Suprapubic skin (tissue), 4 donors: ENCODE measurements around the gene C16orf96. TPM values are rescaled to one million over a fixed set of nuclear protein-coding genes. Genes with fewer than 3 reads are reported as not detected.

Source experiments
- DNase-seq, 2 donors: peaks; one replicate each; pipeline ENCODE4 v3.0.0-alpha.2; 2019; ENCODE audit warnings: low spot score in 2 of 2
- H3K27ac ChIP-seq: fragments of 200-600 bp; sonication (generic); one replicate; pipeline ENCODE4 v1.5.1; 2019
- H3K27me3 ChIP-seq: fragments of 200-600 bp; sonication (generic); one replicate; pipeline ENCODE4 v1.5.1; 2019
- H3K36me3 ChIP-seq: fragments of 200-600 bp; sonication (generic); one replicate; pipeline ENCODE4 v1.5.1; 2019
- H3K4me1 ChIP-seq: fragments of 200-600 bp; sonication (generic); one replicate; pipeline ENCODE4 v1.5.1; 2019
- H3K4me3 ChIP-seq: fragments of 200-600 bp; sonication (generic); one replicate; pipeline ENCODE4 v1.5.1; 2019; ENCODE audit warnings: mild to moderate bottlenecking
- H3K9me3 ChIP-seq: fragments of 200-600 bp; sonication (generic); one replicate; pipeline ENCODE4 v1.5.1; 2019
- EP300 ChIP-seq: sonication (generic); formaldehyde crosslinking; IDR thresholded peaks from one replicate; pipeline ENCODE4 v1.6.1; 2017; ENCODE audit warnings: antibody characterized with exemption
- POLR2A ChIP-seq, 2 donors: fragments of 450-650 bp; IDR thresholded peaks; one replicate each; pipeline ENCODE4 v1.6.1; 2017; ENCODE audit warnings: antibody characterized with exemption in 2 of 2, mild to moderate bottlenecking in 2 of 2, moderate library complexity in 2 of 2
- POLR2AphosphoS5 ChIP-seq, 3 donors: sonication (generic); formaldehyde crosslinking; IDR thresholded peaks; one replicate each; pipeline ENCODE4 v1.6.1; 2017; ENCODE audit warnings: antibody characterized with exemption in 3 of 3
- WGBS: methylation state at CpG from one replicate; pipeline ENCODE4 v1.1.5; 2018; 5-methylcytosine and 5-hydroxymethylcytosine counted together
- total RNA-seq, 4 donors: library from RNA; depleted of rRNA; stranded (reverse); fragments of >200 nt; gene quantifications; one replicate each; pipeline ENCODE4 v1.1.0, GENCODE V29; 2016
- TF ChIP-seq, protein P1 (sequence below), 2 donors: fragments of 200-600 bp in 1 of 2; fragments of 450-650 bp in 1 of 2; sonication (generic) in 1 of 2; IDR thresholded peaks; one replicate each; pipeline ENCODE4 v1.5.1; 2016 to 2019; ENCODE audit warnings: antibody characterized with exemption in 2 of 2, mild to moderate bottlenecking in 1 of 2, moderate library complexity in 1 of 2

C16orf96 gene
- total RNA-seq, 4 donors from 2014 or later = 0.15 to 1.2 (median 0.33) TPM

DNA sequence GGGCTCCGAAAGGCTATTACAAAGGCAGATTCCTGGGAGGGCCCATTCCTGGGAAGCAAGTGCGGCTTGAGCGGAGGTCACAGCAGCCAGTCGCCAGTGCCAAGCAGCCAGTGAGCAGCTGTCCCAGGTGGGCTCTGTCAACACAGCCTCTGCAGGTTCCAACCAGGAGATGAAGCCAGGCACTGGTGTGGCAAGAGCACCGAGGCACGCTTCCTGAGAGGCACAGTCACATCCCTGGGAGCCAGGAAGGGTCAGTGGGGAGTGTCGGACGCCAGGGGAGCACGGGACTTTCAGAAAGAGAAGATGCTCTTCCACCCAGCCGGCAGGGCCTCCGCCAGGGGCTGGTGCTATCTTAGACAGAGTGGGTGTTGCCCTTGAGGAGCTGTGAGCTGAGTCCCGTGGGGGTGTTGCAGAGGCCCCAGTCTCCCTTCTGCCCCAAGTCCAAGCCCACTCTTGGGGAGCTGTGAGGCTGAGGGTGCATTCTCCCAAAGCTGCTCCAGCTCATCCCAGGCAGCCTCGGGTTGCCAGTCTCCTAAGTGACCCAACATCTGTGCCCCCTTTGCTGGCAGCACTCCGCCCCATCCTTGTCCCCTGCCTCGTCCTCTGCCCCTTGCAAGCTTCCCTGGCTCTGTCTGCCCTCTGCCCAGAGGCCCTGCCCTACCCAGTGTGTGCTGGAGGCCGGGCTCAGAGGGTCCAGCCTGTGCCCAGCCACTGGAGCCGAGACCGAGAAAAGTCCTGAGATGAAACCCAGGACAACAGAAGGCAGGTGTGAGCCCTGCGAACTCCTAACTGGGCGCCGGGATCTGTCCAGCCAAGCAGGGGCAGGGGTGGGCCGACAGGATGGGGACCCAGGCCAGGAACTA is 51.9 kb downstream of the C16orf96 start:
- H3K27me3 ChIP-seq = no peaks in the 10 kb centered on the region
- TF ChIP-seq POLR2AphosphoS5 (IDR thresholded peaks at IDR 0.05) (no peak), POLR2A (IDR thresholded peaks at IDR 0.05) (no peak)
- TF ChIP-seq, protein P1, sequence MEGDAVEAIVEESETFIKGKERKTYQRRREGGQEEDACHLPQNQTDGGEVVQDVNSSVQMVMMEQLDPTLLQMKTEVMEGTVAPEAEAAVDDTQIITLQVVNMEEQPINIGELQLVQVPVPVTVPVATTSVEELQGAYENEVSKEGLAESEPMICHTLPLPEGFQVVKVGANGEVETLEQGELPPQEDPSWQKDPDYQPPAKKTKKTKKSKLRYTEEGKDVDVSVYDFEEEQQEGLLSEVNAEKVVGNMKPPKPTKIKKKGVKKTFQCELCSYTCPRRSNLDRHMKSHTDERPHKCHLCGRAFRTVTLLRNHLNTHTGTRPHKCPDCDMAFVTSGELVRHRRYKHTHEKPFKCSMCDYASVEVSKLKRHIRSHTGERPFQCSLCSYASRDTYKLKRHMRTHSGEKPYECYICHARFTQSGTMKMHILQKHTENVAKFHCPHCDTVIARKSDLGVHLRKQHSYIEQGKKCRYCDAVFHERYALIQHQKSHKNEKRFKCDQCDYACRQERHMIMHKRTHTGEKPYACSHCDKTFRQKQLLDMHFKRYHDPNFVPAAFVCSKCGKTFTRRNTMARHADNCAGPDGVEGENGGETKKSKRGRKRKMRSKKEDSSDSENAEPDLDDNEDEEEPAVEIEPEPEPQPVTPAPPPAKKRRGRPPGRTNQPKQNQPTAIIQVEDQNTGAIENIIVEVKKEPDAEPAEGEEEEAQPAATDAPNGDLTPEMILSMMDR (IDR thresholded peaks at IDR 0.05) = no peak
- peaks cover 28% of the 10 kb centered on the region for H3K36me3 ChIP-seq
- 93% methylated on average over 2 of the region's 22 CpGs for WGBS
- DNase-seq = no peak
- no peak overlapping the region for H3K4me3 ChIP-seq
- H3K9me3 ChIP-seq = no peaks in the 10 kb centered on the region
- no peak overlapping the region for H3K27ac ChIP-seq
- H3K4me1 ChIP-seq = peaks cover 18% of the 10 kb centered on the region

DNA sequence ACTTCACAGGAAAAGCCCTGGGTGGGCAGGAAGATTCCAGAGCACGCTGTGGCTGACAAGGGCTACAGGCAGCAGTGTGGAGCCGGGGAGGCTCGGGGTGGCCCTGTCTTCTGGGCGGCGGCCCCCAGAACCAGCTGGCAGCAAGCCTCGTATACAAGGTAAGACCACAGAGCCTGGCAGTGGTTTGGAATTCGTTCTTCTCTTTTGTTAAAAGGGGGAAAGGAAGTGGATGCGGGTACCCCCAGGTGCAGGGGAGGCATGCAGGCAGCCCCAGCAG is 52.5 kb downstream of the C16orf96 start:
- peaks cover 24% of the 10 kb centered on the region for H3K4me1 ChIP-seq
- WGBS = 90% methylated on average over 7 of the region's 8 CpGs

DNA sequence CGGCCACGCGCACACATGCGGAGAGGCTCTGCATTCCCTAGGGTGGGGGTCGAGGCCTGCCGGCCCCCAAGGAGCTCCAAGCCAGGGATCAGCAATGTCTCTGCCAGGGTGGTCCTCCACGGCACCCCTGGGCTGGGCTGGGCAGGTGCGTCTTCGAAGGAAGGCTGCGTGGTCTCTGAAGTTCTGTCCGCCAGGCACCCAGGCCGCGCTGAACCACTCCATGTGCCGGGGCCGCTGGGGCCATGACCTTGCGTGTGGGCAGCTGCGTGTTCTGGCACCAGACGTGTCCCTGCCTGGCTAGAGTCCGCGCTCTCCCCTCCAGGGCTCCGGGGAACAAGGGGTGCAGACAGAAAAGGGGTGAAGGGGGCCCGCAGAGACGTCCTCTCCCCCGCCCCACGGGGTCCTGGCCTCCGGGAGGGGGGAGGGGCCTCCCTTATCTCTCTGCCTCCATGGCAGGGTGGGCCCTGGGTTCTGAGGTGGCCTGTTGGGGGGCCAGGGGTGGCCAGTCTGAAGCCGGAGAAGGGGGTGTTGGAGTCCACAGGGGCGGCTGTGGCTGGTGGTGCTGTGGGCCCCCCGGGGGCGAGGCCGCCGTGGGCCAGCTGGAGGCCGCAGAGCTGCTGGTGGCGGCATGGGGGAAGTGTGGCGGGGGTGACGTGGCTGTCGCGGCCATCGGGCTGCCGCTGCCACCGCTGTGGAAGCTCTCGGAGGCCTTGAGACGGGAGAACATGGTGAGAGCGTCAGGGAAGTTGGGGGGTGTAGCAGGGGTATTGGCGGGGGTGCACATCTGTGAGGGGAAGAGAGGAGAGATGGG is 53.3 kb downstream of the C16orf96 start:
- no peak for TF ChIP-seq POLR2AphosphoS5 (IDR thresholded peaks at IDR 0.05)
- TF ChIP-seq EP300 = no peak
- TF ChIP-seq POLR2A (IDR thresholded peaks at IDR 0.05) = no peak
- TF ChIP-seq, protein P1 (IDR thresholded peaks at IDR 0.05) = no peak
- DNase-seq = no peak
- Histone ChIP-seq H3K4me3 (no peak overlapping the region), H3K27ac (no peak overlapping the region), H3K36me3 (peaks cover 28% of the 10 kb centered on the region), H3K4me1 (peaks cover 27% of the 10 kb centered on the region), H3K9me3 (no peaks in the 10 kb centered on the region), H3K27me3 (no peaks in the 10 kb centered on the region)
- 92% methylated on average over 24 of the region's 45 CpGs for WGBS

More for the DNA sequence above, 52.5 kb downstream of the C16orf96 start:
- Histone ChIP-seq H3K27ac (no peak overlapping the region), H3K36me3 (peaks cover 28% of the 10 kb centered on the region), H3K27me3 (no peaks in the 10 kb centered on the region), H3K9me3 (no peaks in the 10 kb centered on the region), H3K4me3 (no peak overlapping the region)
- no peak for DNase-seq
- no peak for TF ChIP-seq POLR2A (IDR thresholded peaks at IDR 0.05)
- no peak for TF ChIP-seq EP300
- no peak for TF ChIP-seq POLR2AphosphoS5 (IDR thresholded peaks at IDR 0.05)
- TF ChIP-seq, protein P1 (IDR thresholded peaks at IDR 0.05) = no peak

DNA sequence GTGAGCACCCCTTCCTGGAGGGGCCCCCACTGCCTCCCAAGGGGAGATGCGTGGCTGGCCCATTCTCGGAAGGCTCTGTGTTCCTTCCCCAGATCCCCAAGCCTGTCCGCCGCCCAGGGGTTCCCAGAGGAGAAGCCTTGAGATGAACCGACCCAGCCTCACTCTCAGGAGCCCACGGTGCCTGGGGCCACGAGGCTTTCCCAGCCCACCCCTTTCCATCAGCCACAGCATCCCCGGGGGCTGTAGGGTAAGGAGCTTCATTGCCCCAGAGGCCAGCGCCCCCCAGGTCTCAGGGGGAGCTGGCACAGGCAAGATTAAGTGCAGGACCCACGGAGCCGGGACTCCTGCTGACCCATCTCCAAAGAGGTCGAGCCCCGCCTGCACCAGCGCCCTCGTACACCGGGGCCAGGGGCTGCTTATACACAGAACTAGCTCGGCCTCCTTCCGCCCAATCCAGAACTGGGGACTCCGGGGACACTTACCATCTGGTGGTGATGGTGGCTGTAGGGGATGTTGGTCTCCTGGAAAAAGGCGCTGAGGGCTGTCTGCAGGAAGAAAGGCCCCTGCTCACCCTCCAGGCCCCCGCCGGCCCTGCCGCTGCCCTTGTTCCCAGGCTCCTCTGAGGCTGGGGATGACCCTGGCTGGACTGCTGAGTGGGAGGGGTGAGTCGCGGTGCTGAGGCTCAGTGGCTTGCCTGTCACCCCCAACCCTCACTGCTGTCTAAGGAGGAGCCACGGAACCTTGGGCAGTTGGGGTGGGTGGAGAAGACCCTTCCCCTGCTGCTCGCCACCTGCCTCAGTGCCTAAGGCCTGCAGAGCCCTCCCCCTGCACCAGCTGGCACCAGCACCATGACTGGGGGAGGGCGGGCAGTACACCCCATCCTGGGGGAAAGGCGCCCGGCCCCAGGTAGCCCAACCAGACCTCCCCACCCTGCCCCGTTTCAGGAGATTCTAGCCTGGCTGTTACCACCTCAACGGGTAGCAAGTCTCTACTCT is 54.2 kb downstream of the C16orf96 start:
- Histone ChIP-seq H3K9me3 (no peaks in the 10 kb centered on the region), H3K4me3 (no peak overlapping the region), H3K27ac (no peak overlapping the region), H3K36me3 (peaks cover 28% of the 10 kb centered on the region), H3K4me1 (peaks cover 33% of the 10 kb centered on the region), H3K27me3 (no peaks in the 10 kb centered on the region)
- WGBS = 82% methylated on average over 7 of the region's 32 CpGs
- TF ChIP-seq POLR2A (IDR thresholded peaks at IDR 0.05) (no peak), EP300 (no peak), POLR2AphosphoS5 (IDR thresholded peaks at IDR 0.05) (no peak)
- DNase-seq = no peak

DNA sequence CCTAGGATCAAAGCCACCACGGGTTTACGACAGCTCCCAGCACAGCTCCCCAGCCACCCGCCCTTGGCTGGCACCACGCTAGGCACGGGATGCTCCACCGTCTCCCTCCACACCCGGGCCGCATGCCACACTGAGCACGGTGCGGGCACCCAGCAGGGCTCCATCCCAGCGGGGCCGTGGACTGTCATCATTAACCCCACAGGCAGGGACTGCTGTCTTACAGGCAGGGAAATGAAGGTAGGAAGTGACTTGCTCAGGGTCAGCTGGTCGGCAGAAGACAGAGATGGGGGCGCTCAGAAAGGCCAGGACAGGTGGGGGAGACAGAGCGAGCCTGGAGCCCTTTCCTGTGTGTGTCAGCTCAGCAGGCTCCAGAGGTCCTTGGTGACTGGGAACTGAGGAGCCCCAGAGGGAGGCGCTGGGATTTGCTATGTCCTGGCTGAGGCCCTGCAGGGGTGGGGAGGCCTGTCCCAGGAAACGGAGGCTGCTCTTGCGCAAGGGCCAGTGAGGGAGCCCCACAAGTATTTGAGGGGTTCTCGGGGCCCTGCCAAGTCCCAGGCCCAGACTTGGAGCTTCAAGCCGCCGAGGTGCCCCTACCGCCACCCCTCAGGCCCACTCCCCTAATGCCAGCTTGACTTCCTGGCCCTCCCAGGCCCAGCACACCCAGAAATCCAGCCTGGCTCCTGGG is 55.3 kb downstream of the C16orf96 start:
- 70% methylated on average over 15 of the region's 22 CpGs for WGBS
- H3K36me3 ChIP-seq = peaks cover 28% of the 10 kb centered on the region
- peaks cover 40% of the 10 kb centered on the region for H3K4me1 ChIP-seq
- H3K27ac ChIP-seq = no peak overlapping the region
- no peaks in the 10 kb centered on the region for H3K9me3 ChIP-seq
- H3K27me3 ChIP-seq = no peaks in the 10 kb centered on the region
- TF ChIP-seq, protein P1 (IDR thresholded peaks at IDR 0.05) = no peak
- TF ChIP-seq POLR2A (IDR thresholded peaks at IDR 0.05) = no peak
- TF ChIP-seq EP300 = no peak
- no peak overlapping the region for H3K4me3 ChIP-seq
- no peak for DNase-seq
